Stimulated activated CD4-positive, alpha-beta T cell treated with anti-CD3 and anti-CD28 coated beads, TNF-alpha, amount 100 ng/mL, for 1 hour (primary cell): ENCODE measurements around the gene DIAPH3.

ENCODE experiments used
- DNase-seq, 3 donors: peaks; one replicate each; pipeline ENCODE4 v3.0.0-alpha.2; 2020; ENCODE audit warnings: low read depth in 3 of 3, low spot score in 1 of 3

Gene DIAPH3

GRCh38 chr13:60028021-60028420 lies 135.7 kb downstream of the DIAPH3 start:
- DNase-seq = no peak

DNA sequence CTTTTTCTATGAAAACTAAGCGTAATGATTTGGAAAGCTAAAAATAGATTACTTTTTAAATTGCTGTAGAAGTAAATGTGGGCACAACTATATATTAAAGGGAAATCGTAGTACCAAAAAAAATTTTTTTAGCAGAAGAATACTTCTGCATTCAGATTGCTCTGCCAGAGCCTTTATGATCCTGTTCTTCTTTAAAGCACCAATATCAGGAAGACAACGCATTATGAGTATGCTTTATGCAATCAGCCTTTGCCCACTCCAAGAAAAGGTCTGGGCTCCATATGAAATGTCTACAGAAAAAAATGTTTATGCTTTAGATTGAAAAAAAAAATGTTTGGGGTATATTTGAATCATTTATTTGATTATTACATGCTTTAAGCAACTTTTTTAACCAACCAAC lies 137.4 kb downstream of the DIAPH3 start:
- DNase-seq = no peak

DNA sequence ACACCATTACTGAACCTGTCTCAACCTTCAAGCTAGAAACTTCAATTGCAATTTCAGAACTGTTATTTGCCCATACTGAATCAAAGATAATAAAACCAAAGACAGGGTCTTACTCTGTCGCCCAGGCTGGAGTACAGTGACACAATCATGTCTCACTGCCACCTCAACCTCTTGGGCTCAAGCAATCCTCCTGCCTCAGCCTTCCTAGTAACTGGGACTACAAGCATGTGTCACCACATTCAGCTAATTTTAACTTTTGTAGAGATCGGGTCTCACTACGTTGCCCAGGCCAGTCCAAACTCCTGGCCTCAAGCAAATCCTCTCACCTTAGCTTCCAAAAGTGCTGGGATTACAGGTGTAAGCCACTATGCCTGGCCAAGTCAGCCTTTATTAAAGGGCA lies 143.4 kb downstream of the DIAPH3 start:
- no peak for DNase-seq

DNA sequence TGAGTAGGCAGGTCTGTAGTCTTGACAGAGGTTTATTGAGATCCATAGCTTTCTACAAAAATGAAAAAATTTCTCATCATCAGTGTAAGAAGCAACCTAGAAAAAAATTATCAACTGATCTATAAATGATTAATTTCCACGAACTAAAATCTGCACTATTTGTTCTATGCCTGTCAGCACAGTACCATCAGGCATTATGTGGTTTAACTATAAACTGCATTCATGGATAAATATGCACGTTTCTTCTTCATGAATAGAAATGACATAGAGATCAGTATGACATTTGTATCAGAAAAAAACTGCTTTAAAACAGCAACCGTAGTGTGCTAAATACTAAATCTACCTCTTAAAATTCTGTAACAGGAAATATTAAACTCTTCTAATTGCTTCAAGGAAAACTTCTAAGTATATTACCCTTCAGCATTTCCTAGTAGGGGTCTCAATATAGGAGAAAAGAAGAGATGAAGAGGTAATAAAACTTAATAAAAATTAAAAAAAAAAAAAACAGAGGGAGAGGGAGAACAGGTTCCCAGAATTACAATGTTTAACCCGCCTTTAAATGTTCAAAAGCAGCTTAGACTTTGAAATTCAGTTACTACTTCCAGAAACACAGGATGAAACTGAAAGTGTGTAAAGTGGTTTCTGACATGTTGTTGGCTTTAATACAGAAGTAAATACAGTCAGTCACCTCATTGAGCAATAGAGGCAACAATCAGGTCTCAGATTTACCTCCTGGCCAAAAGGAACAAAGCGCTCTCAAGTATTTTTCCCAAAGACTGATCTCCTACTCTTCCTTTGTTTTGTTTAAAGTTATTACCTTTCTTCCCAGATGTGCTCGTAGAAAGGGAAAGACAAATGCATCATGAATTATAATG lies 144.4 kb downstream of the DIAPH3 start:
- no peak for DNase-seq

DNA sequence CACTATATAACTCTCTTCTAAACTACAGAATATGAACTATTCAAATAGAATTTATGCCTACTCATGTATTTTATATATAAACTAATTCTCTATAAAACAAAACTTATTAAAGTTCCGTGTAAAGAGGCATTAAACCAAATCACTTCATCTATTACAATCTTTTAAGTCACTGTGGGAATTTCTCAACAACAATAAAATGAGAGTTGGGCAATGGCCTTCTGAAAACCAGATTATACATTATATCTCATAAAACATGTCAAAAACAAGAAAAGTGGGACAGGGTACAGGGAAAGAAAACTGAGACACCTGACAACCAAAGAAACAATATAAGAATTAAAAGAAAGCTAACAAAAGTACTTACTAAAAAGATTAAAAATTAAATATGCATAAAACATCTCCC lies 145.2 kb downstream of the DIAPH3 start:
- no peak for DNase-seq

- DNase-seq = no peak
These were observed 147.5 kb downstream of the DIAPH3 start for GRCh38 chr13:60016229-60016628.

DNA sequence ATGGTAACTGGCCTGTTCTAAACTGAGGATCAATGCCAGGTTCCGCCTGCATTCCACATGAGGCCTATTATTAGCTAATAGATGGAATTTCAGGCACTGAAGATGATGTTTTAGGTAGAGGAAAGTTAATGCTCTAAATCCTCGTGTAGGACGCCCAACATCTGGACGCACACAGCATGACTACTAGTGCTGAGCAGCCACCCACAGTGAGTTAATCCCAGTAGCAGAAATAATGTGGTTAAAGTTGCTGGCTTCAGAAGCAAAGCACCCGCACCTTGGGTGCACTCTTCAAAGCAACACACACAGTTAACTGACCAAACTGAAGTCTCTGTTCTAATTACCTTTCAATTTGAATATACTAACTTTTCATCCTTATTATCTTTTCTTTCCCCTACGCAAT lies 150.6 kb downstream of the DIAPH3 start:
- no peak for DNase-seq

- no peak for DNase-seq
These were observed 151.2 kb downstream of the DIAPH3 start for GRCh38 chr13:60012488-60012887.

DNA sequence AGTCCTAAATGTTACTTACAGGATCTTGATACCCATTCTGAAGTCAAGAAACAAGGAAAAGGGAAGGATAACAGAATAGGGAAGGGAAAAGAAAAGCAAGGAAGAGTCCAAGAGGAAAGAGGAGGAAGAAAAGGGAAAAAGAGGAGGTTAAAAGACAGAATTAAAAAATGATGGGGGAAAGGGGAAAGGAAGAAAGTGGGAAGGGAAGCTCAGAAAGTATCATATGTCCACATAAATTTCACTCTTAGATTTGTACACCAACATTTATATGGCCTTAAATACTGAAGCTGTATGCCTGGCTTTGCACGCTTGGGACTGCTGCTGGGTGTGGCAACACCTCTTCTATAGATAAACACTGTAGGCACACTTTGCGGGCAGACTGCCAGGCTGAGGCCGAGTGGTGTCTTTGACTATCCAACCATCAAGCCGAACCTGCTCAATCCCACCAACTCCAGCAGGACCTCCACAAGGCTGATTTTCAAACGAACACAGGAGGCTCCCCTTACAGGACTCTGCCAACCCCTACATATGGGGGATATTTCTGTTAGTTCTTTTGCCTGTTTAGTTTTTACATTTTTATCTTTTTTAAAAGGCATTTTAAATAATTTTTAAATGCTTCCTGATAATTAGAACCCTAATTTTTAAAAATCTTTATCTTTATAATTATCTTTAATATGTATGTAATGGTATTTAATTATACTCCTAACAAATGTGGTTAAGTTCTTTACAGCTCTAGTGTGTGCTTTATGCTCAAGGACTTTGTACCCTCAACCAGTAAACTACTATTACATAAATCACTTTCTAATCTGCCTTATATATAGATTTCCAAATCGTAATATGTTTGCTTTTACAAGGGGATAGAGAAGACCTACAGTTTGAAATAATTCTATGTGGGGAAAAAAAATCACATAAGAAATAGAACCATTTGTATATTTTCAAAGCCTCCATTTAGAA lies 154.2 kb downstream of the DIAPH3 start:
- DNase-seq = no peak

DNA sequence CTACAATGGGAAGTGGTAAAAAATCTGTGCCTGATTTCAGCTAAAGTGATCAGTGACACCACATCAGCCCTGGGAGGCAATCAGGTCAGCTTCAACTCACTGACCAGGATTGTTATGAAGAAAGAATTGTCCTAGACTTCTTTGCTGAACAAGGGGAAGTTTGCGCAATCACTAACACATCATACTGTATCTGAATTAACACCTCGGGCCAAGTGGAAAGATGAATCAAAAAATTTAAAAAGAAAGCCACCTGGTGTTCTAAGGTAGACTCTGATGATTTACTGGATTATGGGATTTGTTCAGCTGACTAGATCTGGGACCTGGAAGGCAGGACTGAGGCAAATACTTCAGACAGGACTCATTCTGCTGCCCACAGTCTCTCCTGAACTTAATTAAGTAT lies 161.8 kb downstream of the DIAPH3 start:
- no peak for DNase-seq

- no peak for DNase-seq
These were observed 162.8 kb downstream of the DIAPH3 start for GRCh38 chr13:60000976-60001375.

- no peak for DNase-seq
These were observed 163.6 kb downstream of the DIAPH3 start for GRCh38 chr13:60000081-60000480.

- no peak for DNase-seq
These were observed 165.8 kb downstream of the DIAPH3 start for GRCh38 chr13:59997976-59998375.

DNA sequence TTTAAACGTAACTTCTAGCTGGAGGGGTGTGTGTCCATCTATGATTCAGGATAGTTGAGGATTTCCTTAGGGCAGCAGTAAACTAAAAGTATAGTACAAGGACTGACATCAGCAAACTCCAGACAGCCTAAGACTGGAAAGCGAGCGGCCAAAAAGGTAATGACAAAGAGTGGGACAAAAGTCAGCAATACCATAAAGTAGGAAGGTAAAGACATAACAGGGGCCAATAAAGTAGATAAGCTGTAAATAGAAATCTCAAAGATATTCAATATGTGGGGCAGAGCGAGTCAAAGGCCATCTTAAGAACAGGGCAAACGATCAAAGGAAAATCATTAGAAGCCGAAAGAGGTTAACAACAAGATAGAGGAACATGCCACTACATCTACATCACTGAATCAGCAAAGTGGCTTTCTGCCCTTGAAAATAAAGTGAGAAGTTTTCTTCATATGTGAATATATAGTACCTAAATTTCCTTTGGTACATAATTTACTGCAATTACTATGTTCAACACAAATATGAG lies 167.2 kb downstream of the DIAPH3 start:
- no peak for DNase-seq

GRCh38 chr13:59991395-59991794 lies 172.3 kb downstream of the DIAPH3 start:
- DNase-seq = no peak

DNA sequence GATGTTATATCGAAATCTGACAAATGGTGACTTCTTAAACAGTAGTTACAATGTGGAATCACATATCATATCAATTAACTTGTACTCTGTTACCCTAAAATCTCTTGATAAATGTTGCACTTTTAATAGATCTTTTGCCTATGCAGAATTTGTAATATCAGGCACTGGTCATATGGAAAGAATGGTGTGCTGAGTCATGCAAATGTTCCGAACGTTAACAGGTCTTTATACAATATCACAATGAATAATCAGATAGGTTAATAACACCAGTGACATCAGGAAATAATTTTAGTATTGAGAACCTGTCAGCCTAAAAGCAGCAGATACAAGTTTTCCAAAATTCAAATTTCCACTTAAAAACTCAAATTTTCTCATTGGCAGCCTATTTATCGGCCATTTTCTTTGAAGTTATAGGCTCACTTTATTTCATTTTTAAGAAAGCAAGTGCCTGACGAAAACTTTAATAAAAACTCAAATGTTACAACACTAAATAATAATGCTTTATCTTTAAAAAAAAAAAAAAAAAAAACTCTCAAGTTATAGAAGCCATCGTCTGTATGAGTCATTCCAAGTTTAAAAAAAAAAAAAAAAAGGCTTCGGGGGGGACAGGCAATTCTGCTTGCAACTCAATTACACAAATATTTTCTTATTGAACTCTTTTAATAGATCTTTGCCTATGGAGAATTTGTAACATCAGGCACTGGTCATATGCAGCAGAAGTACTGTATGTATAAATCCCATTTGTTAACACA lies 180.9 kb downstream of the DIAPH3 start:
- DNase-seq = no peak

- DNase-seq = no peak
These were observed 184.1 kb downstream of the DIAPH3 start for GRCh38 chr13:59979589-59979988.

- DNase-seq = no peak
These were observed 184.9 kb downstream of the DIAPH3 start for GRCh38 chr13:59978862-59979261.

DNA sequence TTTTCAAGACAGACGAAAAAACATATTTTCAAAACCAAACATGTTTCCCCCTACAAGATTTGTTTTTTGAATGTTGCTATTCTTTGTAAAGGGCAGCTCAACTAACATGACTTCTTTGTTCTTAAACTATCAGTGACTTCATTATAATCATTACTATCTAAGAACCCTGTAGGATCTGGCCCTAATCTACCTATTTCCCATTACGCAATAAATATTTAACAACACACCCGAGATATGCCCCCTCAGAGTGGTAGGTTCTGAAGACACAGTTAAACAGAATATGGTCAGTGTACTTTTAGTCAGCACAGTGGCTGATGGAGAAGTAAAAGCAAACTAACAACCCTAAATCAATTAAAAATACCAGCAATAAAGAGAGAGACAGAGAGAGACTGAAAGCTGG lies 186.9 kb downstream of the DIAPH3 start:
- DNase-seq = no peak

DNA sequence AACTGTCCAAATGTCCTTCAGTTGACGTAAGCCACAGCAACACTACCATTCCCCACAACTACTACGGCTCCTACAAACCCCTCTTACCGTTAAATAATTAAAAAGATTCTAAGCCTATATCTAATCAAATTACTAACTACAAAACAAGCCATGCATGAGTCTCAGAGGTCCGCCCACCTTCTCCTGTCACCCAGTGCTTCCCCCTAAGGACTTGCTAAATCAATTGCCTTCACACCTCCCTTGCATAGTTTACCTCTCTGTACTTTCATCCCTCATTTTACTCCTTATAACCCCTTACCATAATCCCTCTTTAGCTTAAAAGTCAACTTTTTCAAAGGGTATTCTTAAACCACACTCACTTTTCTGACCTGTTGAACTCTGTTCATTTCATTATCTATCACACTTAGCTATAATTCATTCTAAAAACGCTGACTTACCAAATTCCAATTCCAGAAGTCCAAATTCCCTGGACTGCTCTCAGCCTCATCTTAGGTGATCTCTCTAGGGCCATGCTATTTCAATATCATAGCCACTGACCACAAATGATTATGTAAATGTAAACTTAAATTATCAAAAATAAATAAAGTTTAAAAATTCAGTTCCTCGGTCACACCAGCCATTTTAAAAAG lies 187.8 kb downstream of the DIAPH3 start:
- no peak for DNase-seq

- DNase-seq = no peak
These were observed 192.9 kb downstream of the DIAPH3 start for GRCh38 chr13:59970847-59971246.
